HG03354 (cell line): ENCODE data around the gene PPP1R16B.

Source experiments
- ATAC-seq: cut with Tn5 transposase; IDR thresholded peaks from one replicate; pipeline ENCODE4 v1.9.1; 2021; ENCODE audit warnings: mild to moderate bottlenecking; ENCODE audit not compliant: unreplicated experiment, poor library complexity, severe bottlenecking

Gene PPP1R16B

DNA sequence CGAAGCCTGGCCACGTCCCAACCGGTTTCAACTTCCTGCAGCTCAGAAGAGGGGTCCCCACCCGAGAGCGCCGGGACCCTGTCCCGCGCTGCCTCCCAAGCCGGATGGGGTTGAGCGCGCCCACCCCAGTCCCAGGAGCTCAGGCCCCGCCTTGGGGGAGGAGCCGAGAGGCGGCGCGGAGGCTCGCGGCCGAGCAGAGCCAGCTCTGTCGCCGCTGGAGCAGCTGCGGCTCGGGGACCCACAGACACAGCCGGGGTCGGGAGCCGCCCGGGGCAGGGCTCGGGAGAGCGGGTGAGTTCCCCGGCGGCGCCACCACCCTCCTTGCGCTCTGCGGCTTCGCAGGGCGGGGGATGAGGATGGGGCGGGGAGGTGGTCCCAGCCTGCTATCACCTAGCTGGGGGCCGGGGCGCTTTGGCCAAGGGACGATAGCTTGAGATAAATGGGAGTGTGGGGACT is at the start of gene PPP1R16B:
TSS of gene PPP1R16B (plus strand) at position 196 of the 456 bp plus-strand sequence. CDS start 30,229 bp downstream, outside the sequence.
- ATAC-seq: peak; percentile 64

DNA sequence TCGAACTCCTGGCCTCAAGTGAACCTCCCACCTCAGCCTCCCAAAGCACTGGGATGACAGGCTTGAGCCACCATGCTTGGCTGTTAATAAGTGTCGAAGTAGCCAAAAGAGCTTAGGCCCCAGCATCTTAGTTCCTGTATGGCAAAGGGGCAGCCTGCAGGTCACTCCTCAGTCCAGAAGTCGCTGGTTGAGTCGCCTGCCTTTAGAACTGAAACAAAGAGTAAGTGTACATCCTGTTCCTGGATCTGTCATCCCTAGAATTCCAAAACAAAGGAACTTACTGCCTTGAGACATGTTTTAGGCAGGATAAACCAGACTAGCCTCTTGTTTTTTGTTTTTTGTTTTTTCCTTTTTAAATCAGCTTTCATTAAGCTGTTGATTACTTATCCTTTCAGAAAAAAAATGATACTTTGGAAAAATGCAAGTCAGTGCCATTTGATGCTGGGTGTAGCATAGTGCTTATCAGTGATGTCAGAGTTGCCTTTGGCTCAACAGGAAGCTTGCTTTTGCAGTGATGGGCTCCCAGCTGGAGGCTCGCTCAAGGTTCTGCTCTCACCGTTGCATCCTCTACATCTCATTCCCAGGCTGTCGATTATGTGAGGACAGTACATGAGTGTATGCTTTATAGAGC is 48.2 kb upstream of the PPP1R16B start:
- ATAC-seq: no peak

DNA sequence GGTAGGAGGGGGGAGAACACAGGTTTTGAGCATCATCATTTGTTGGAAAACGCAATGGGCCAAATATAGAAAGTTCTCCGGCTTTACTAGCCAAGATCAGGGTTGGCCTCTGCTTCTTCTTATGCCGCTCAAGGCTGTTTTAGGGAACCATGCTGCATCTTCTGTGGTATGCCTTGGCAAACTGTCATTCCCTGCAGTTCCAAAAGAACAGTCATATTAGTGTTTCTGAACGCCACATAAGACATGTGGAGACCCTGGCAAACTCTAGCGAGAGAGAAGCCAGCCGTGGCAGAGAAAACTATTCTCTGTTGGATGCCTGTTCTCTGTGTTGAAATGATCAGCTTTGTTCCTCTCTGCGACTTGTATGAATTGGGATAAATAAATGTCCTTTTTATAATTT is 46.4 kb upstream of the PPP1R16B start:
- no peak for ATAC-seq

DNA sequence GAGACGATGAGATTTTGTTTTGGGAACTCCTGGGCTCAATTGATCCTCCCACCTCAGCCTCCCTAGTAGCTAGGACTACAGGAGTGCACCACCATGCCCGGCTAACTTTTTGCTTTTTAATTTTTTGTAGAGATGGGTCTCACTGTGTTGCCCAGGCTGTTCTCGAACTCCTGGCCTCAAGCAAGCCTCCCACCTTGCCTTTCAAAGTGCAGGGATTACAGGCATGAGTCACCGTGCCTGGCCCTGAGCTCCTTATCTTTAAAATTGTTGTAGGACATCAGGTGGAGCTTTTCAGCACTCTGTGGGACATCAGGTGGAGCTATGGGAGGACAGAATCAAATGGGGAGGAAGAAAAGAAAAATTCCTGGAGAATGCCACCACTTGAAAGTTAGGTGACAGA is 44.5 kb upstream of the PPP1R16B start:
- no peak for ATAC-seq

DNA sequence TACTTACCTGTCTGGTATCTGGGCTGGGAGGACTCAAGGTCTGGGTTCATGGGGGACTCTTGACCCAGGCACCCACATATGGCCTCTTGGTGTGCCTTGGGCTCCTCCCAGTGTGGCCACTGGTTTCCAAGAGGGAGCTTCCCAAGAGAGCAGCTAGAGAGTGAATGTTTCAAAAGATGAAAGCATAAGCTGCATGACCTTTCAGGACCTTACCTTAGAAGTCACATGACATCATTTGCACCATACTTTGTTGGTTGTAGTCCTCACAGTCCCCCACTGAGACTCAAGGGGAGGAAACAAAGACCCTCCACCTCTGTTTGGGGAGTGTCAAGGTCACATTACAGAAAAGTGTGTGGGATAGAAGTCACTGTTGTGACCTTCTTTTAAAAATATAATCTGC is 43.3 kb upstream of the PPP1R16B start:
- ATAC-seq: no peak

DNA sequence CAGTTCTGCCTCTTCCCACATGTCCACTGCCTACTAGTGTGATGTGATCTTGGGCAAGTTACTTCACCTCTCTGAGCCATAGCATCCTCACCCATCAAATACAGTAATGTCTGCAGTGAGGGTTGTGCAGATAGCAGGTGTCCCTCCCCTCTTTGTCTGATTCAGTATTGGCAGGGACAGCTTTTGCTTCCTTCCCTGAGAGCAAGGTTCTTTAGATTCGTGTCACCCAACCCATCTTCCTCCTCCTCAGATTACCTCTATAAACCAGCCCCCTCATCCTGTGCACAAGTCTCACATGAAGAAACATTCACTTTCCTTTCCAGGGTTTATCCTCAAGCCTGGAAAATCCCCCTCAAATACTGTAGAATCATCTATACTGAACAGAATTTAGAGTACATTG is 41.9 kb upstream of the PPP1R16B start:
- ATAC-seq: no peak

DNA sequence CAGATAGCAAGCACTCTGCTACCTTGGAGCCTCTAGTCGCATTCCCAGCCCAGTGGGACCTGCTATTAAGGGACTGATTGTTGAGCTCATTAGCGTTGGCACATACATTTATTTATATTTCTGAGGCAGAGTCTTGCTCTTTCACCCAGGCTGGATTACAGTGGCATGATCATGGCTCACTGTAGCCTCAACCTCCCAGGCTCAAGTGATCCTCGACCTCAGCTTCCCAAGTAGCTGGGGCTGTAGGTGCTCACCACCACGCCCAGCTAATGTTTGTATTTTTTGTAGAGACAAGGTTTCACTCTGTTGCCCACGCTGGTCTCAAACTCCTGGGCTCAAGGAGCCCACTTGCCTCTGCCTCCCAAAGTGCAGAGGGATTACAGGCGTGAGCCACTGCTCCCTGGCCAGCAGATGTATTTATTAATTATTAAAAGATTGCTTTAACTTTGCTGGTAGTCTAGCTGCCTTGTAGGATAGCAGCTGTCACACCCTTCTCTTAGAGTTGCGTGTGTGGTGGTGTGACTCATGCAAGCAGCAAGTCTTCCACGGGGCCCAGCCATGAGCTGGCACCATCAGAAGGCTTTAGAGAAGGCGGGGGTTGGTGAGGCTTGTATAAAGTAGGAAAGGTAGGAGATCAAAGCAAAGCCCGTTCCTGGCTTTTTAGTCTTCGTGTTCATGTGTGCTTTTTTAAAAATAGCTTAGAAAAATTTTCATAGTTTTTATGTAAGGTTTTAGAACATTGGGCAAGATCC is 40.8 kb upstream of the PPP1R16B start:
- no peak for ATAC-seq

DNA sequence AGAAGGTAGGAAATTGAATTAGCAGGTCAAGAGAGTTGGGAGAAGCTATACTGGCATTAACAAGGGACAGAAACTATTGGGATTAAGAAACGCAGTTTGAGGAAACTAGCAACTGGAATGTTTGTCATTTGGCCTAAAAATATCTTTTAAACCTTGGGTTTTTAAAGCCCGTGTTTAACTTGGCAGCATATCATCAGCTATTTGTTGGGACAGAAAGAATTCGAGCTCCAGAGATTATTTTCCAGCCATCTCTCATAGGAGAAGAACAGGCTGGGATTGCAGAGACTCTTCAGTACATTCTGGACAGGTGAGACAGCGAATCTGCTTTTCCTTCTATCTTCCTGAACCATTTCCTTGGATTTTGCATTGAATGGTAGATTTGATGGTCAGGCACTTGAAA is 39.4 kb upstream of the PPP1R16B start:
- ATAC-seq: no peak

DNA sequence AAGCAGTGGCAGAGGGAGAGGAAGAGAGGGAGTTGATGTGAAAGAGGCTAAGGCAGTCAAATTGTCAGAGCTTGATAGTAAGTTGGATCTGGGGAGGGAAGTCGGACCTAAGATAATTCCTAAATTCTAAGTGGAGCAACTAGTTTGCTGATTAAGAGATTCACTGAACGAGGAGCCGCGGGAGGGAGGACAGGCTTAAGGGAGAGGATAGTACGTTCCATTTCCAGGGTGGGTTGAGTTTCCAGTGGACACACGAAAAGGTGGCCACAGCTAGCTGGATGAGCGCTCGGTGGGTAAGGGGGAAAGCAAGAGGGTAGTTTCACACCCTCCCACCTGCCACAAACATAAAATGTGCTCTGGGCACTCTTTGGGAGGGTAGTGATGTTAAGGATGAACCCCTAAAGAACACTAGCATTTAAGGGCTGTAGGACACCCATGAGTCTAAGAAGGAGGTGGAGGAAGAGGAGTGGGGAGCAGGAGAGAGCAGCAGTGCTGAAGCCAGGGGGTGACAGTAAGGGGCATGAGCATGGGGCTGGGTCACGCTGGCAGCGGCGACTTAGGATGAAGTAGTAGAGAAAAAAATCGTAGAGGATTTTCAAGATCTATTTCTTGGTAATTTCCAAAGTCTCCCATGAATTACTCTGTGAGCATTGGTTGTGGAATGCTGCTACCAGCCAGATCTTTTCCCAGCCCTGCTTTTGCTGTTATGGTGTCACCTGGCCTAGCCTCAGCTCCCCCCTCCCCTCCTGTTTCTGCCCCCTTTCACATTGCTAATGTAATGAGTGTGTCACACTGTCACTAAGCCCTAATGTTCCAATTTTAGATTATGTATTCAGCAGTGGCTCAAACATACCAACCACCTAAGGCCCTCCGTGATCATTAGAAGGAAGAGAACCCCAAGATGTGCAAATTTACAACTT is 35.9 kb upstream of the PPP1R16B start:
- ATAC-seq: no peak

DNA sequence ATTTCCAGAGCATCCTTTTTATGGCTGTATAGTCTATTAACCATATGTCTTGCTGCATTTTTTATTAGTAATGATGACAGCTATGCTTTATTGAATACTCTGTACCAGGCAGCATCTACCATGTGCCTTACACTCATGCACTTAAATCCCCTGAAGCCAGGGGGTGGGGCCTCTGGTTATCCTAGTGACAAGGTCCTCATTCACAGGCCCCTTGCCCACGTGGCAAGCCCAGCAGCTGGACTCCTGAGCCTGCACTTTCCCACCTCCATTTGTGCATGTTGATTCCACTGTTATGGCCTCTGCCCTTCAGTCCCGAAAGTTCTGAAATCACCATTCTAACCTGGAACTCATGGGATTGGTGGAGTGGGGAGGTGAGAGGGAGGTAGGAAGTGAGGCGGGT is 35.0 kb upstream of the PPP1R16B start:
- ATAC-seq: no peak

DNA sequence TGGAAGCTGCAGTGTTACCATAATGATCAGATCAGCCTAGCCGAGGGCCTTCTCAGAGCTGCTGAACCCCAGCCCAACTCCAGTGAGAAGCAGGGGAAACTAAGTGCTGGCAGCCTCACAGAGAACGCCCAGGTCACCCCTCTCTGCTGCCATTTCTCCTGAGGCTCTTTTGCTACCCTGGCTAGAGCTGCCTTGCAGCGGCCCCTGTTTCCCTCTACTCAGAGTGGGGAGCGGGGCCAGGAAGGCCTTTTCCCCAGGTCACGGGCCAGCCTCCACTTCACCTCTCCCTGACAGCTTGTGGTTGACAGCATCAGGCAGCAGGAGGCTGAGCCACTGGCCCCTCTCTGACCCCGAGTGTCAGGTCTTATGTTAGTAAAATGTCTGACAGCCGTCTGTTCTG is 34.5 kb upstream of the PPP1R16B start:
- no peak for ATAC-seq

DNA sequence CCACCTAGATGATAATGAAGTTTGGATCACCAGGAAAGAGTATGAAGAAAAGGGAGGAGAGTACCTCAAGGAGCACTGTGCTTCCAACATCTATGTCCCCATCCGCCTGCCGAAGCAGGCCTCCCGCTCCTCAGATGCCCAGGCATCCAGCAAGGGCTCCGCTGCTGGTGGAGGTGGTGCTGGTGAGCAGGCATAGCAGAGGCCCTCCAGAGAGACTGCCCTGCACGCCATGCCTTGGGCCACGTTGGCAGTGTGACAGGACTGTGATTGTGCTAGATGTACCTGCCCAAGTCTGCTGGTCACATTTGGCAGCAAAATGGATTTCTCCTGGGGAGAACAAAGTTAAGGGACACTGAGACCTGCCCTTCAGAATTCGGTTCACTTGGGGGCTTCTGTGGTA is 33.9 kb upstream of the PPP1R16B start:
- no peak for ATAC-seq

DNA sequence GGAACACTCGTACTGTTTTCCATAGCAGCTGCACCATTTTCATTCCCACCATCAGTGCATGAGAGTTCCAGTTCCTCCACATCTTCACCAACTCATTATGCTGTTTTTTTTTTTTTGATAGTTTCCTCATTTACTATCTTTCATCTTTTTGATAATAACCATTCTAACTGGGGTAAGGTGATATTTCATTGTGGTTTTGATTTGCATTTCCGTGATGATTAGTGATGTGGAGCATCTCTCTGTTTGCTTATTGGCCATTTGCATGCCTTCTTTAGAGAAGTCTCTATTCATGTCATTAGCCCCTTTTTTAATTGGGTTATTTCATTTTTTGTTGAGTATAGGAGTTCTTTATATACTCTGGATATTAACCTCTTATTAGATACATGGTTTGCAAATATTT is 31.3 kb upstream of the PPP1R16B start:
- no peak for ATAC-seq

DNA sequence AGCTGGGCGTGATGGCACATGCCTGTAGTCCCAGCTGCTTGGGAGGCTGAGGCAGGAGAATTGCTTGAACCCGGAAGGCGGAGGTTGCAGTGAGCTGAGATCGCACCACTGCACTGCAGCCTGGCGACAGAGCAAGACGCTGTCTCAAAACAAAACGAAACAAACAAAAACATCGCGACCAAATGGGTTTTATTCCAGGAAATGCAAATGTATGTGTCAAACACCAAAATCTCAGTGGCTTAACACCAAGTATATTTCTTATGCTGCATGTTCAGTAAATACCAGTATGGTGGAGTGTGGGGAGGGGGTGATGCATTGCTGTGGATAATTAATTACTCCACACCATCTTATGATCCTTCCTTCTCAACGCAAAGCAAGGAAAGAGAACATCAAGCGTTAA is 29.1 kb upstream of the PPP1R16B start:
- no peak for ATAC-seq

DNA sequence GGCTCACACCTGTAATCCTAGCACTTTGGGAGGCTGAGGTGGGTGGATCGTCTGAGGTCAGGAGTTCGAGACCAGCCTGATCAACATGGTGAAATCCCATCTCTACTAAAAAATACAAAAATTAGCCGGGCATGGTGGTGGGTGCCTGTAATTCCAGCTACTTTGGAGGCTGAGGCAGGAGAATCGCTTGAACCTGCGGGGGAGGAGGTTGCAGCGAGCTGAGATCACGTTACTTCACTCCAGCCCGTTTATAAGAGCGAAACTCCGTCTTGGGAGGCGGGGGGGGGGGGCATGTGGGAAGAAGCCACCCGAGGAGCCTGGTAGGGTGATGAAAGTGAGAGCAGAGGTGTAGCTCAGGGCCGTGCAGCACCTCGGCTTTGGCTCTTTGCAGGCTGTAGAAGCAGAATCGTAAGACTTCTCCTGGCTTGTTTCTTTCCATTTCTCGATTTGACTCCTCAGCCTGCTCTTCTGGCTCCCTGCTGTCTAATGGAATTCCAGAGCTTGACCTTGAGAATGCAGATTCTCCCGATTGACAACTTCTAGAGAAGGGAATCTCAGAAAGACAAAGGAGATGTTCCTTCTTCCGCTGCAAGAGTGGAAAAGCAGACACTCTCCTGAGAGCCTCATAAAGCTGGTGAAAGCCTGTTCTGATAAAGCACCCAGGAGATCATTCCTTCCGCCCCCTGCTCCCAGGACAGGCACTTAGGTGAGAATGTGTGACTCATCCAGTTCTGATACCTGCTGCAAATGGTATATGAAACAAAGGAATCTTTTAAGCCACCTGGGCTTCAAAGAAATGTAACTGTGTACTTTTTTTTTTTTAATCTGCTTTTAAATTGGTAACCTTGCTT is 26.0 kb upstream of the PPP1R16B start:
- ATAC-seq: no peak

DNA sequence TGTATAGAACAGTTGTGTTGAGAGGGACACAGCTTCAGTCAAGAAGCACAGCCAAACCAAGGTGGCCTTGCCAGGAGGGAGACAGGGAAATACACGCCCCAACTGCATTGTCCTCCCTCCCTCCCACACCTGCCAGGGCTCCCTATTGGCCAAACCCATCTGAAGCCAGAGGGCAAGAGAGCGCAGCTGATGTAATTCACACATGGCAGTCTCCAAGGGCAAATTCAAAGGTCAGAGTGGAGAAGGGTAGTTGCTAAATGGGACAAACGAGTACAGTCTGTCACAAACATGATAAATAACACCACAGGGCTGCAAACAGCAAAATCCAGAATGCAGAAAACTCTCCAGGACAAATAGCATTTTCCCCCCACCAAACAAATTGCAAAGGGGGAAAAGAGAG is 23.2 kb upstream of the PPP1R16B start:
- no peak for ATAC-seq

DNA sequence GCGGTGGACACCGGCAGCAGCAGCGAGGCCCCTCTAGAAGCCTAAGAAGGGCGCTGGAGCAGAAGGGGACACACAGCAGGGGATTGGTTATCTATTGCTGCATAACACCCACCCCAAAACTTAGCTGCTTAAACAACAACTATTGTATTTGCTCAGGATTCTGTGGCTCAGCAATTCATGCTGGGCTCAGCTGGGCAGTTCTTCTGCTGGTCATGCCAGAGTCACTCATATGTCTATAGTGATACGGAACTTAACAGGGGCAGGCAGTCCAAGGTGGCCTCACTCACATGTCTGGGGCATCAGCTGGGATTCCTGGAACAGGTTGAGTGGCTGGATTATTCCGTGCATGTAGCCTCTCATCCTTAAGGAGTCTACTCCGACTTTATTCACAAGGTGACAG is 17.6 kb upstream of the PPP1R16B start:
- no peak for ATAC-seq

DNA sequence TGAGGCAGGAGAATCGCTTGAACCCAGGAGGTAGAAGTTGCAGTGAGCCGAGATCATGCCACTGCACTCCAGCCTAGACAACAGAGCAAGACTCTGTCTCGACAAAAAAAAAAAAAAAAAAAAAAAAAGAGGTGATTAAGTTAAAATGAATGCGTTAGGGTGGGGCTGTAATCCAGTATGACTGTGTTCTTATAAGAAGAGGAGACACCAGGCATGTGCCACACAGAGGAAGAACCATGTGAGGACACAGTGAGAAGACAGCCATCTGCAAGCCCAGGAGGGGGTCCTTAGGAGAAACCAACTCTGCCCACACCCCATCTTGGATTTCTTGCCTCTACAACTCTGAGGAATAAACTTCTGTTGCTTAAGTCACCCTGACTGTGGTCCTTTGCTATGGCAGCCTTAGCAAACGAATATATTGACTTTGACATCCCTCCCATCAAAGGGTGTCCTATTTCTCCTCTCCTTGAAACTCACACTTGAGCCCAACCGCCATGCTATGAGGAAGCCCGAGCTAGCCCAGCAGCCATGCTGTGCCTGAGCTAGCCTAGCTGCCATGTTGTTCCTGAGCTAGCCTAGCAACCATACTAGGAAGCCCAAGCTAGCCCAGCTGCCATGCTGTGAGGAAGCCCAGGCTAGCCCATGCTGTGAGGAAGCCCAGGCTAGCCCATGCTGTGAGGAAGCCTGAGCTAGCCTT is 15.8 kb upstream of the PPP1R16B start:
- no peak for ATAC-seq
